ENCODE results near the gene IGFBP5. TPM values are rescaled to one million over a fixed set of nuclear protein-coding genes. Genes with fewer than 3 reads are reported as not detected.

IGFBP5 gene
- total RNA-seq, 2 donors from 2014 or later: 35.8 to 415 TPM

- no peaks in the 10 kb centered on the region for H3K9me3 ChIP-seq
- no peak overlapping the region for H3K27ac ChIP-seq
- no peak for TF ChIP-seq POLR2A (IDR thresholded peaks at IDR 0.05)
- TF ChIP-seq CTCF (IDR thresholded peaks at IDR 0.05): no peak
- H3K27me3 ChIP-seq: peaks cover 0 to 4% of the 10 kb centered on the region in 2 donors
- no peak for DNase-seq
- 60 to 61% methylated on average over 4 of the region's 4 CpGs for WGBS, 2 donors
- no peaks in the 10 kb centered on the region for H3K4me1 ChIP-seq
- intact Hi-C loops (cut with DNase I): no loop called here
- H3K36me3 ChIP-seq (replicated peaks in 1 of 2; ENCODE audit: insufficient read depth in 1 of 2, low read depth in 2 of 2): no peaks in the 10 kb centered on the region
- no peak for ATAC-seq
- H3K4me3 ChIP-seq: no peak overlapping the region
Observed at GRCh38 chr2:216716109-216716508, 20.8 kb upstream of the IGFBP5 start.

- 77 to 86% methylated on average over 14 of the region's 14 CpGs for WGBS, 2 donors
- TF ChIP-seq POLR2A (IDR thresholded peaks at IDR 0.05) (no peak), CTCF (IDR thresholded peaks at IDR 0.05) (no peak)
- Histone ChIP-seq H3K36me3 (replicated peaks in 1 of 2; ENCODE audit: insufficient read depth in 1 of 2, low read depth in 2 of 2) (no peaks in the 10 kb centered on the region), H3K4me3 (no peak overlapping the region), H3K27me3 (peaks cover 0 to 4% of the 10 kb centered on the region in 2 donors), H3K27ac (no peak overlapping the region), H3K9me3 (no peaks in the 10 kb centered on the region), H3K4me1 (no peaks in the 10 kb centered on the region)
- ATAC-seq: no peak
- no peak for DNase-seq
- intact Hi-C loops (cut with DNase I): no loop called here
Observed at GRCh38 chr2:216715402-216715974, 20.1 kb upstream of the IGFBP5 start.

GRCh38 chr2:216714376-216714775, 19.0 kb upstream of the IGFBP5 start:
- H3K4me1 ChIP-seq: no peaks in the 10 kb centered on the region
- WGBS, 2 donors: 47 to 54% methylated on average over 3 of the region's 3 CpGs

GRCh38 chr2:216713691-216714336, 18.5 kb upstream of the IGFBP5 start:
- intact Hi-C loops (cut with DNase I): no loop called here
- DNase-seq (peak in 2 of 4 donors; percentile 19 to 22), ATAC-seq (no peak)
- Histone ChIP-seq H3K27me3 (peaks cover 0 to 4% of the 10 kb centered on the region in 2 donors), H3K9me3 (no peaks in the 10 kb centered on the region), H3K27ac (no peak overlapping the region), H3K36me3 (replicated peaks in 1 of 2; ENCODE audit: insufficient read depth in 1 of 2, low read depth in 2 of 2) (no peaks in the 10 kb centered on the region), H3K4me1 (no peaks in the 10 kb centered on the region), H3K4me3 (no peak overlapping the region)
- TF ChIP-seq CTCF (IDR thresholded peaks at IDR 0.05) (no peak), POLR2A (IDR thresholded peaks at IDR 0.05) (no peak)
- WGBS, 2 donors: 66 to 70% methylated on average over 8 of the region's 8 CpGs

More at GRCh38 chr2:216714376-216714775, 19.0 kb upstream of the IGFBP5 start:
- intact Hi-C loops (cut with DNase I): no loop called here
- DNase-seq (no peak), ATAC-seq (no peak)
- Histone ChIP-seq H3K27me3 (peaks cover 0 to 4% of the 10 kb centered on the region in 2 donors), H3K9me3 (no peaks in the 10 kb centered on the region), H3K36me3 (replicated peaks in 1 of 2; ENCODE audit: insufficient read depth in 1 of 2, low read depth in 2 of 2) (no peaks in the 10 kb centered on the region), H3K4me3 (no peak overlapping the region), H3K27ac (no peak overlapping the region)
- TF ChIP-seq CTCF (IDR thresholded peaks at IDR 0.05): no peak

GRCh38 chr2:216711348-216711747, 16.0 kb upstream of the IGFBP5 start:
- DNase-seq (no peak), ATAC-seq (no peak)
- no peaks in the 10 kb centered on the region for H3K9me3 ChIP-seq
- no peaks in the 10 kb centered on the region for H3K27me3 ChIP-seq
- intact Hi-C loops (cut with DNase I): no loop called here
- no peak for TF ChIP-seq POLR2A (IDR thresholded peaks at IDR 0.05)
- no peak for TF ChIP-seq CTCF (IDR thresholded peaks at IDR 0.05)
- H3K36me3 ChIP-seq (replicated peaks in 1 of 2; ENCODE audit: insufficient read depth in 1 of 2, low read depth in 2 of 2): no peaks in the 10 kb centered on the region
- 63 to 64% methylated on average over 8 of the region's 8 CpGs for WGBS, 2 donors
- H3K4me1 ChIP-seq: no peaks in the 10 kb centered on the region
- H3K4me3 ChIP-seq: no peak overlapping the region
- H3K27ac ChIP-seq: no peak overlapping the region

Measured in body of pancreas (tissue), 4 donors.